Head of caudate nucleus (tissue), 42 donors: Measurements from ENCODE around the gene RNF130.

Experiments
- DNase-seq, 42 donors: peaks; one replicate each; pipeline versions ENCODE4 v3.0.0 to v3.0.0-alpha.2; 2020 to 2021; ENCODE audit warnings: mixed read lengths in 7 of 42
- intact Hi-C: fragments of 100-400 bp; cut with DNase I; formaldehyde crosslinking; loops from one replicate; pipeline ENCODE4 v1.15.0; 2022

RNF130 gene

GRCh38 chr5:179914032-179914755 is 157.4 kb downstream of the RNF130 start:
- DNase-seq, result peak in 3 of 42 donors; percentile 12 to 31 (median 23)
- intact Hi-C loops, result no loop called here

- DNase-seq, result peak in 4 of 42 donors; percentile 5 to 27 (median 24)
- intact Hi-C loops, result no loop called here
These were observed 158.1 kb downstream of the RNF130 start for GRCh38 chr5:179913461-179913860.

- intact Hi-C loops, result no loop called here
These were observed 158.6 kb downstream of the RNF130 start for GRCh38 chr5:179912951-179913350.

GRCh38 chr5:179912386-179912785 is 159.2 kb downstream of the RNF130 start:
- intact Hi-C loops, result no loop called here

More at GRCh38 chr5:179912951-179913350, 158.6 kb downstream of the RNF130 start:
- peak in 22 of 42 donors; percentile 12 to 61 (median 36) for DNase-seq

GRCh38 chr5:179909224-179909623 is 162.3 kb downstream of the RNF130 start:
- no peak for DNase-seq
- intact Hi-C loops, result loop anchor here (5.0 kb wide), 3 partner anchors 52 to 178 kb away; partner anchors contain the start of genes MRNIP and RNF130

More at GRCh38 chr5:179912386-179912785, 159.2 kb downstream of the RNF130 start:
- peak in 2 of 42 donors; percentile 26 to 28 for DNase-seq

GRCh38 chr5:179908528-179908927 is 163.0 kb downstream of the RNF130 start:
- intact Hi-C loops, result loop anchor here (5.0 kb wide), 3 partner anchors 51 to 179 kb away; partner anchors contain the start of genes MRNIP and RNF130
- peak in 3 of 42 donors; percentile 8 to 28 (median 17) for DNase-seq

GRCh38 chr5:179907556-179908324 is 163.8 kb downstream of the RNF130 start, which contains the start of gene TBC1D9B:
TBC1D9B (minus strand) TSS chr5:179907897; CDS start chr5:179907821, 76 bp downstream.
- peak in 41 of 42 donors; percentile 30 to 84 (median 66) for DNase-seq
- intact Hi-C loops, result loop anchor here (5.0 kb wide), 3 partner anchors 50 to 180 kb away; partner anchors contain the start of genes MRNIP and RNF130

GRCh38 chr5:179906795-179907555 is 164.6 kb downstream of the RNF130 start:
- peak in 29 of 42 donors; percentile 18 to 67 (median 38) for DNase-seq
- intact Hi-C loops, result loop anchor here (5.0 kb wide), 3 partner anchors 50 to 180 kb away; partner anchors contain the start of genes MRNIP and RNF130

GRCh38 chr5:179906294-179906794 is 165.2 kb downstream of the RNF130 start:
- DNase-seq, result no peak
- intact Hi-C loops, result loop anchor here (5.0 kb wide), 3 partner anchors 49 to 181 kb away; partner anchors contain the start of genes MRNIP and RNF130

- DNase-seq, result no peak
- intact Hi-C loops, result loop anchor here (5.0 kb wide), 3 partner anchors 48 to 182 kb away; partner anchors contain the start of genes MRNIP and RNF130
These were observed 166.4 kb downstream of the RNF130 start for GRCh38 chr5:179905161-179905560.
